ENCODE data around the gene CRACR2A.

The CRACR2A gene

GRCh38 chr12:3572560-3572959, 180.3 kb downstream of the CRACR2A start:
- Histone ChIP-seq H2AFZ (ENCODE audit: low read length, unreplicated experiment) (no peak overlapping the region), H3K4me3 (ENCODE audit: low read depth, low read length) (no peak overlapping the region), H3K27me3 (ENCODE audit: insufficient read depth, low read length) (peaks cover 71% of the 10 kb centered on the region), H3K4me1 (ENCODE audit: control insufficient read depth, insufficient read depth, low read length, unreplicated experiment) (no peaks in the 10 kb centered on the region), H3K27ac (ENCODE audit: low read depth, low read length) (no peak overlapping the region), H3K79me2 (ENCODE audit: control insufficient read depth, insufficient read depth, low read length, unreplicated experiment) (no peaks in the 10 kb centered on the region), H3K36me3 (ENCODE audit: insufficient read depth, low read length) (no peaks in the 10 kb centered on the region)

GRCh38 chr12:3571724-3572123, 181.2 kb downstream of the CRACR2A start:
- no peaks in the 10 kb centered on the region for H3K36me3 ChIP-seq (ENCODE audit: insufficient read depth, low read length)
- H2AFZ ChIP-seq (ENCODE audit: low read length, unreplicated experiment), result no peak overlapping the region
- peaks cover 69% of the 10 kb centered on the region for H3K27me3 ChIP-seq (ENCODE audit: insufficient read depth, low read length)
- H3K27ac ChIP-seq (ENCODE audit: low read depth, low read length), result no peak overlapping the region
- no peak overlapping the region for H3K4me3 ChIP-seq (ENCODE audit: low read depth, low read length)
- no peaks in the 10 kb centered on the region for H3K4me1 ChIP-seq (ENCODE audit: control insufficient read depth, insufficient read depth, low read length, unreplicated experiment)
- H3K79me2 ChIP-seq (ENCODE audit: control insufficient read depth, insufficient read depth, low read length, unreplicated experiment), result no peaks in the 10 kb centered on the region

GRCh38 chr12:3571323-3571722, 181.6 kb downstream of the CRACR2A start:
- Histone ChIP-seq H3K36me3 (ENCODE audit: insufficient read depth, low read length) (no peaks in the 10 kb centered on the region), H2AFZ (ENCODE audit: low read length, unreplicated experiment) (no peak overlapping the region), H3K27ac (ENCODE audit: low read depth, low read length) (no peak overlapping the region), H3K4me1 (ENCODE audit: control insufficient read depth, insufficient read depth, low read length, unreplicated experiment) (no peaks in the 10 kb centered on the region), H3K4me3 (ENCODE audit: low read depth, low read length) (no peak overlapping the region), H3K79me2 (ENCODE audit: control insufficient read depth, insufficient read depth, low read length, unreplicated experiment) (no peaks in the 10 kb centered on the region), H3K27me3 (ENCODE audit: insufficient read depth, low read length) (peaks cover 65% of the 10 kb centered on the region)

GRCh38 chr12:3568695-3569094, 184.2 kb downstream of the CRACR2A start:
- H3K79me2 ChIP-seq (ENCODE audit: control insufficient read depth, insufficient read depth, low read length, unreplicated experiment), result no peaks in the 10 kb centered on the region
- no peaks in the 10 kb centered on the region for H3K4me1 ChIP-seq (ENCODE audit: control insufficient read depth, insufficient read depth, low read length, unreplicated experiment)
- H3K27me3 ChIP-seq (ENCODE audit: insufficient read depth, low read length), result peaks cover 59% of the 10 kb centered on the region
- H3K4me3 ChIP-seq (ENCODE audit: low read depth, low read length), result no peak overlapping the region
- H3K36me3 ChIP-seq (ENCODE audit: insufficient read depth, low read length), result no peaks in the 10 kb centered on the region
- H2AFZ ChIP-seq (ENCODE audit: low read length, unreplicated experiment), result no peak overlapping the region
- H3K27ac ChIP-seq (ENCODE audit: low read depth, low read length), result no peak overlapping the region

- Histone ChIP-seq H3K36me3 (ENCODE audit: insufficient read depth, low read length) (no peaks in the 10 kb centered on the region), H3K4me3 (ENCODE audit: low read depth, low read length) (no peak overlapping the region), H3K79me2 (ENCODE audit: control insufficient read depth, insufficient read depth, low read length, unreplicated experiment) (no peaks in the 10 kb centered on the region), H2AFZ (ENCODE audit: low read length, unreplicated experiment) (no peak overlapping the region), H3K27ac (ENCODE audit: low read depth, low read length) (no peak overlapping the region), H3K27me3 (ENCODE audit: insufficient read depth, low read length) (peaks cover 64% of the 10 kb centered on the region; the same call in 1 of the 2 replicates), H3K4me1 (ENCODE audit: control insufficient read depth, insufficient read depth, low read length, unreplicated experiment) (no peaks in the 10 kb centered on the region)
Measured at GRCh38 chr12:3565985-3566384, 186.9 kb downstream of the CRACR2A start.

Data from ACC112 (cell line).